22Rv1 (cell line): ENCODE measurements around the gene MAGI2.

Experiments
- CTCF ChIP-seq: fragments of 450-650 bp; IDR thresholded peaks from 2 replicates; pipeline ENCODE4 v1.5.1; 2017; ENCODE audit warnings: mild to moderate bottlenecking
- ZFX ChIP-seq: fragments of 450-650 bp; IDR thresholded peaks from 2 replicates; pipeline ENCODE4 v1.6.1; 2017; ENCODE audit warnings: antibody characterized with exemption, borderline replicate concordance

- TF ChIP-seq CTCF (no peak), ZFX (no peak)
These were observed 1279.8 kb downstream of the MAGI2 start for GRCh38 chr7:78173666-78174065.
